Measurements from ENCODE around the gene ADAMTS17.
"Not testable (repeated sequence)": the region's sequence is repeated elsewhere in the genome, so short reads cannot be mapped to it uniquely, and the experiment has no call there.

Gene ADAMTS17

GRCh38 chr15:99984491-99985243 lies 357.1 kb downstream of the ADAMTS17 start:
- no peak for DNase-seq

GRCh38 chr15:99983886-99984286 lies 357.9 kb downstream of the ADAMTS17 start:
- no peak for DNase-seq

GRCh38 chr15:99983171-99983885 lies 358.4 kb downstream of the ADAMTS17 start:
- DNase-seq, result no peak

DNA sequence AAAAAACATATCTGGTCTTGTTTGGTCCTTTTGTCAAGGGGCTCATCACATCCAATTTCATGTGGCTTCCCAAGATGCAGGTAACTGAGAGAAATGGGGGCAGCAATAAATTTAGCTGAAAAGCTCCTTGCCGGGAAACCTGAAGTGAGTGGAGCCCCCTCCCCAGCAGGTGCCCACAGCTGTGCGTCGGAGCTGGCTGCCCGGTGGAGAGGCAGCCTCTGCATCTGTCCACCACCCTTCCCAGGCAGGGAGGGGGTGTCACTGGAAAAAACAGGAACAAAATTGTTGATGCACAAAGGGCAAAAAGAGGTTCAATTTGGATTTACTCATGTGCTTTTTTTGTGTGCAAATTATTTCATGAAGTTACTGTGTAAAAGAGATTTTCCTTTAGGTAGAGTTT lies 359.1 kb downstream of the ADAMTS17 start:
- DNase-seq, result no peak

DNA sequence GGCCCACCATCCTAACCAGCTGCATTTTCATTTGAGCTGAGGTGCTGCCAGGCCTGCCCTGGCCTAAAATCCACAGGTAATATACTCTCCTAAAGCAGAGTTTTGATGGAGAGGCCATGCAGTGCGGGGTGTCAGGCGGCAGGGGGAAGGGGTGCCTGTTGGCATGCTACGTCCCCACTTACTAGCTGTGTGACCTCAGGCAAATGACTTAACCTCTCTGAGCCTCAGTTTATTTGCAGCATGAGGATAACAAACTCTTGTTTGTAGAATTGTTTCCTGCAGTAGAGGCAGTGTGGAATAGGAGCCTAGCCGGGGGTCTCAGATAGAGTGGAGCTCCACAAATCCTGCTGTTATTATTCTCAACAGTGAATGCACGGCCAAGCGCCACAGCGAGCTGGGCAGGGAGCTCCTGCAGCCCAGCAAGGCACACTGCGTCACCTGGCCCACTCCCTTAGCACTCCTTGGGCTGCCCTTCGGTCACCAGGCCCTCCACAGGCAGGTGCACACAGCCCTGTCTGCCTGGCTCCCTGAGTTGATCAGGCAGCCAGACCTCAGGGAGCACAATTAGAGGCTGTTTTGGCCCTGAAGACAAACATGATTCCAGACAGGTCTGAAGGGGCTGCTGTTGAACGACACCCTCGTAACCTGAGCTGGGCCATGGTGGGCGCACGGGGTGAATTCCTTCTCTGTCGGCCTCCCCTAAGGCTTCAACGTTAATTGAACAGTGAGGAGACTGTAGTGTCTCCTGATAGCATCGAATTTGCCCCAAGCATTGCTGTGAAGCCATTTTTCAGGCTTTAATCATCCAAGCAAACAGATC lies 359.7 kb downstream of the ADAMTS17 start:
- no peak for DNase-seq

GRCh38 chr15:99981191-99981647 lies 360.6 kb downstream of the ADAMTS17 start:
- DNase-seq, result no peak

- no peak for DNase-seq
Observed at GRCh38 chr15:99980752-99981151, 361.0 kb downstream of the ADAMTS17 start.

DNA sequence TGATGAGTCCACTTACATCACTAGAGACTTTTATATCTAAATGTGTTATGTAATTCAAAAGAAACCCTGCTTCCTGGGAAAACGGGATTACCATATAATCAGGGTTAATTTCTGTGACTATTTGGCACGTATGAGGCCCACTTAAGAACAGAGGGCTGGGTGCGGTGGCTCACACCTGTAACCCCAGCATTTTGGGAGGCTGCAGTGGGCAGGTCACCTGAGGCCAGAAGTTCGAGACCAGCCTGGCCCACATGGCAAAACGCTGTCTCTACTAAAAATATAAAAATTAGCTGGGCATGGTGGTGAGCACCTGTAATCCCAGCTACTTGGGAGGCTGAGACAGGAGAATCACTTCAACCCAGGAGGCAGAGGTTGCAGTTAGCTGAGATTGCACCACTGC lies 361.9 kb downstream of the ADAMTS17 start:
- not testable (repeated sequence) for DNase-seq

- DNase-seq, result no peak
Observed at GRCh38 chr15:99979371-99979770, 362.4 kb downstream of the ADAMTS17 start.

GRCh38 chr15:99978426-99978825 lies 363.3 kb downstream of the ADAMTS17 start:
- DNase-seq, result no peak

DNA sequence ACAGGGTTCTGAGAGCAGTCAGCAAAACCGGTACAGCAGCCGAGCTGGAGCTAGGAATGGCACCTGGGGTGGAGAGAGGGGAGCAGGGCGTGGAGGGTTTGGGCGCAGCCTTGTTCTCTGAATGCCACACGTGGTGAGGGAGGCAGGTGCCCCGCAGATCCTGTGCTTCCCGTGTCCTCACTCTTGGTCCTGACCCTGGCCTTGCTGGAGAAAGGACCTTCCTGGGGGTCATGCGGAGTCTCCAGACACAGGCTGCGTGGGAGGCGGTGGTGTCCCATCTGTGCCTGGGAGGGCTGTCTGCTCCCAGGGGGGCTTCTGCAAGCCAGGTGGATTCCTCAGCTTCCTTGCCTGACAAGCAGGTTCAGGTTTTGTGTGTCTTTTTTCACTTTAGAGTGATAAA lies 363.8 kb downstream of the ADAMTS17 start:
- no peak for DNase-seq

DNA sequence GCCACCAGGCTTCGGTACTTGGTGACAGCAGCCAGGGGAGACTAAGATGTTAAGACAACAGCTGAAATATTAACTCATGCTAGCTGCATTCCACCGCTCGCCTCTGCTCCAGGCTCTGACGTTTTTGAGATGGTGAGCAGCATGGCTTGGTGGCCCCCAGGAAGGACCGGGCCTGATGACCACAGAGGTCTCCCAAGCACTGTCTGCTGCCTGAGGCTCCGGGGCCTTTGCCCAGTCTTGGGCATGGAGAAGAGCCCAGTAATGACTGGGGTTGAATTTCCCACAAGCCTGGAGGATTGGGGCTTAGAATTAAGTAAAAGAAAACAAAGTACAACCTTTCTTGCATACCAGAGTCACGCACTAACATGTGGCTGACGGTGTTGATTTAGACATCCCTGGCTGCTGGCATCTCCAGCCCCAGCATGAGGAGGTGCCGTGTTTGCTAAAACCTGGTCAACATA lies 364.9 kb downstream of the ADAMTS17 start:
- DNase-seq, result no peak

GRCh38 chr15:99976000-99976399 lies 365.8 kb downstream of the ADAMTS17 start:
- DNase-seq, result no peak

DNA sequence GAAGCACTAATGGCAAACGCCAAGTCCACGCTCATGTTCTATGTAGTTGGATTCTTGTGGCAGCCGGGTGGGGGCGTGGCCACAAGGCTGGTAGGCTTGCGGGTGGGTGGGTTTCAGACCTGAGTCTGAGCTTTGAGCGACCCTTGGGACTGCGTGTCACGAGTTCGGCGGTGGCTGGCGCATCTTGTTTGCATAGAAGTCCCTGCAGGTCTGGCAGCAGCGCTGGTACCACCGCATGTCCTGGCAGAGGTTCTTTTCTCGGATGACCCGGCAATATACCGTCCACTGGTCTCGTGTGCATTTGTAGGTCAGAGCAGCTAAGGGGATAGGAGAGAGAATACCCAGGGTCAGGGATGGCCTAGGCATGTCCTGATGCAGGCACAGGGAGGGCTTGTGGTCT lies 367.5 kb downstream of the ADAMTS17 start:
- no peak for DNase-seq

GRCh38 chr15:99973351-99973750 lies 368.4 kb downstream of the ADAMTS17 start:
- no peak for DNase-seq

- no peak for DNase-seq
Observed at GRCh38 chr15:99970891-99971430, 370.8 kb downstream of the ADAMTS17 start.

DNA sequence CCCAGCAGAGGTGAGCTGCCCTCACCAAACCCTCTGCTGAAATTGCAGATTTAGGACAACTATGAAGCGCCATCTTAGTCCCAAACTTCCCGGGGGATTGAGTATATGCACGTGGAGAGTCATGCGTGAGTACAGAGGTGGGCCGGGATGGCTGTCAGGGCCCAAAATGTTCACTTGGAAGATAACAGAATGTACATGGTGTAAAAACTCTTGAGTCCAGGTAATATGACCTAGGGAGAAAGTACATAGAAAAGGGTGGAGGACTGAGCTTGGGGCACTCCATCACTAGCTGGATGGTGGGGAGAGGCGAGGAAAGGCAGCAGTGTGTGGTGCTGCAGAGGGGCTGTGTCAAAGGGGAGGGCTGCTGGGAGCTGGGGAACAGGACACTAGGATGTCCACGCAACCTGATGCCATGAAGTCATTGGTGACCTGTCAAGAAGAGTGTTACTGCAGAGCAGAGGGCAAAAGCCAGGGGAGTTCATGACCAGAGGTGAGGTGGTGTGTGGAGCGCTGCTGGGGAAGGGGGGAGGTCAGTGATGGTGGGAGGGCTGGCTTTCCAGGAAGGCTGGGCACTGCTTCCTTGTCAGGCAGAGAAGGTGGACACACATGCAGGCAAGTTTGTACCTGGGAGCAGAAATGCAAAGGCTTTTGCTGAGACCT lies 372.4 kb downstream of the ADAMTS17 start:
- DNase-seq, result no peak

DNA sequence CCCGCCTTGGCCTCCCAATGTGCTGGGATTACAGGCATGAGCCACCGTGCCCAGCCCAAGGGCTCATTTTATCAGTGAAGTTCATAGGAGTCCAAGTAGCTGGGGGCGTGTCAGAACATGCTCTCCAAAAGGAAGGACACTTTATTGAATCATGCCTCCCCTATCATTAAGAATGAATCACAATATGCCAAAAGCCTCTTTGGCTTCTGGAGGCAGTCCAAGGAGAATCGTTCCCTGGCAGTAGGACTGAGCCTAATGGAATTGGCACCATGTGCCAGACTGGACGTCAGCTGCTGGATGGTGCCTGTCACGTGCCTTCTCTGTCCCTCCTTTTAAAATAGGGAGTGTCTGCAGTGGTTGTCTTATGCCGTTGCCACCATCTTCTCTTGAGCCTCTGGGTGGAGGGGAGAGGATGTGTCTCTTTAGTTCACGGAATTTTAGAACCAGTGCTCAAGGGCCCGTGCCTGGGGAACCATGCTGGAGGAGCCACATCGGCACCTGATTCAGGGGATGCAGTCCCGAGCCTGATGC lies 373.9 kb downstream of the ADAMTS17 start:
- no peak for DNase-seq

DNA sequence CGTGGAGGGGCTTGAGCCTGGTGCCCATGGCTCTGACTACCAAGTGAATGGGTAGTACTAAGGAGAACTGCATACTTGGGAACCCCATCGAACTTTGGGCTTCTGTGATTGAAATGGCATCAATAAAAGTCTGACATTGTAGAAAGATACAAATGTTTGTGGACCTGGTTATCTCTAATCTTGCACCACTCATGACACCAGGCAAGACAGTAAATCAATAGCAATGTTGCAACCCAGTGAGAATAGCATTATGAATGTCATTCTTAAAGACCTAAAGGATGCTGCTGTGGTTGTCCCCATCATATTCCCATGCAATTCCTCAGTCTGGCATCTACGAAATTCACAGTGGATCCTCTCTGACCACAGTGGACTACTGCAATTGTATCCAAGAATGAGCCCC lies 375.0 kb downstream of the ADAMTS17 start:
- DNase-seq, result no peak

GRCh38 chr15:99965376-99965775 lies 376.4 kb downstream of the ADAMTS17 start:
- DNase-seq, result no peak

GRCh38 chr15:99963976-99964375 lies 377.8 kb downstream of the ADAMTS17 start:
- no peak for DNase-seq
